HL-60 (cell line): ENCODE results near the gene ZMIZ1.

ENCODE experiments used
- GABPA ChIP-seq: IDR thresholded peaks from 2 replicates; pipeline ENCODE4 v1.6.1; 2012; ENCODE audit warnings: low read depth
- POLR2AphosphoS5 ChIP-seq: IDR thresholded peaks from 2 replicates; pipeline ENCODE4 v1.6.1; 2012; ENCODE audit warnings: low read depth
- TF ChIP-seq, protein P1 (sequence below): IDR thresholded peaks from one replicate; pipeline ENCODE4 v1.5.1; 2011; ENCODE audit warnings: low read length, control low read depth, inconsistent platforms; ENCODE audit not compliant: insufficient read depth
- TF ChIP-seq, protein P2 (sequence below): IDR thresholded peaks from 2 replicates; pipeline ENCODE4 v1.6.1; 2012; ENCODE audit warnings: low read depth; ENCODE audit not compliant: insufficient replicate concordance

DNA sequence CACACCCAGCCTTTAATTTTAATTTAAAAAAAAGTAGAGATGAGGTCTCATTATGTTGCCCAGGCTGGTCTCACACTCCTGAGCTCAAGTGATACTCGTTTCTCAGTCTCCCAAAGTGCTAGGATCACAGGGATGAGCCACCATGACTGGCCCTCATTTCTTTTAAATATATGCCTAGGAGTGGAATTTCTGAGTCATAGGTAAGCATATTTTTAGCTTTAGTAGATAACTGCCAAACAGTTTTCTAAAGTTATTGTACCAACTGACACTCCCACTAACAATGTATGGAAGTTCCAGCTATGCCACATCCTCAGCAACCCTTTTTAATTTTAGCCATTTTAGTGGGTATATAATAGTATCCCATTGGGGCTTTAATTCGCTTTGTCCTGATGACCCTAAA, 264.7 kb downstream of the ZMIZ1 start:
- TF ChIP-seq, protein P1, sequence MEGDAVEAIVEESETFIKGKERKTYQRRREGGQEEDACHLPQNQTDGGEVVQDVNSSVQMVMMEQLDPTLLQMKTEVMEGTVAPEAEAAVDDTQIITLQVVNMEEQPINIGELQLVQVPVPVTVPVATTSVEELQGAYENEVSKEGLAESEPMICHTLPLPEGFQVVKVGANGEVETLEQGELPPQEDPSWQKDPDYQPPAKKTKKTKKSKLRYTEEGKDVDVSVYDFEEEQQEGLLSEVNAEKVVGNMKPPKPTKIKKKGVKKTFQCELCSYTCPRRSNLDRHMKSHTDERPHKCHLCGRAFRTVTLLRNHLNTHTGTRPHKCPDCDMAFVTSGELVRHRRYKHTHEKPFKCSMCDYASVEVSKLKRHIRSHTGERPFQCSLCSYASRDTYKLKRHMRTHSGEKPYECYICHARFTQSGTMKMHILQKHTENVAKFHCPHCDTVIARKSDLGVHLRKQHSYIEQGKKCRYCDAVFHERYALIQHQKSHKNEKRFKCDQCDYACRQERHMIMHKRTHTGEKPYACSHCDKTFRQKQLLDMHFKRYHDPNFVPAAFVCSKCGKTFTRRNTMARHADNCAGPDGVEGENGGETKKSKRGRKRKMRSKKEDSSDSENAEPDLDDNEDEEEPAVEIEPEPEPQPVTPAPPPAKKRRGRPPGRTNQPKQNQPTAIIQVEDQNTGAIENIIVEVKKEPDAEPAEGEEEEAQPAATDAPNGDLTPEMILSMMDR: no peak
- TF ChIP-seq, protein P2, sequence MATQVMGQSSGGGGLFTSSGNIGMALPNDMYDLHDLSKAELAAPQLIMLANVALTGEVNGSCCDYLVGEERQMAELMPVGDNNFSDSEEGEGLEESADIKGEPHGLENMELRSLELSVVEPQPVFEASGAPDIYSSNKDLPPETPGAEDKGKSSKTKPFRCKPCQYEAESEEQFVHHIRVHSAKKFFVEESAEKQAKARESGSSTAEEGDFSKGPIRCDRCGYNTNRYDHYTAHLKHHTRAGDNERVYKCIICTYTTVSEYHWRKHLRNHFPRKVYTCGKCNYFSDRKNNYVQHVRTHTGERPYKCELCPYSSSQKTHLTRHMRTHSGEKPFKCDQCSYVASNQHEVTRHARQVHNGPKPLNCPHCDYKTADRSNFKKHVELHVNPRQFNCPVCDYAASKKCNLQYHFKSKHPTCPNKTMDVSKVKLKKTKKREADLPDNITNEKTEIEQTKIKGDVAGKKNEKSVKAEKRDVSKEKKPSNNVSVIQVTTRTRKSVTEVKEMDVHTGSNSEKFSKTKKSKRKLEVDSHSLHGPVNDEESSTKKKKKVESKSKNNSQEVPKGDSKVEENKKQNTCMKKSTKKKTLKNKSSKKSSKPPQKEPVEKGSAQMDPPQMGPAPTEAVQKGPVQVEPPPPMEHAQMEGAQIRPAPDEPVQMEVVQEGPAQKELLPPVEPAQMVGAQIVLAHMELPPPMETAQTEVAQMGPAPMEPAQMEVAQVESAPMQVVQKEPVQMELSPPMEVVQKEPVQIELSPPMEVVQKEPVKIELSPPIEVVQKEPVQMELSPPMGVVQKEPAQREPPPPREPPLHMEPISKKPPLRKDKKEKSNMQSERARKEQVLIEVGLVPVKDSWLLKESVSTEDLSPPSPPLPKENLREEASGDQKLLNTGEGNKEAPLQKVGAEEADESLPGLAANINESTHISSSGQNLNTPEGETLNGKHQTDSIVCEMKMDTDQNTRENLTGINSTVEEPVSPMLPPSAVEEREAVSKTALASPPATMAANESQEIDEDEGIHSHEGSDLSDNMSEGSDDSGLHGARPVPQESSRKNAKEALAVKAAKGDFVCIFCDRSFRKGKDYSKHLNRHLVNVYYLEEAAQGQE: no peak
- no peak for TF ChIP-seq POLR2AphosphoS5
- TF ChIP-seq GABPA: no peak
